IMR-90 (cell line): ENCODE measurements around the gene ISCA2.
"Not testable (repeated sequence)": the region's sequence is repeated elsewhere in the genome, so short reads cannot be mapped to it uniquely, and the experiment has no call there.

Experiments used
- BHLHE40 ChIP-seq: fragments of 150-350 bp; IDR thresholded peaks from 2 replicates; pipeline ENCODE4 v1.6.1; 2016; ENCODE audit warnings: mild to moderate bottlenecking, low read depth, low read length
- CHD1 ChIP-seq: IDR thresholded peaks from 2 replicates; pipeline ENCODE4 v1.6.1; 2012; ENCODE audit warnings: low read depth, low read length, improper control_type of control experiment
- MAFK ChIP-seq: IDR thresholded peaks from 2 replicates; pipeline ENCODE4 v1.6.1; 2012; ENCODE audit warnings: low read depth, low read length, improper control_type of control experiment
- NFE2L2 ChIP-seq: fragments of 150-350 bp; IDR thresholded peaks from 2 replicates; pipeline ENCODE4 v1.6.1; 2016; ENCODE audit warnings: low read depth, mild to moderate bottlenecking, low read length
- POLR2A ChIP-seq: IDR thresholded peaks from 2 replicates; pipeline ENCODE4 v1.6.1; 2012; ENCODE audit warnings: mild to moderate bottlenecking, low read depth, low read length
- RAD21 ChIP-seq: IDR thresholded peaks from 2 replicates; pipeline ENCODE4 v1.6.1; 2012; ENCODE audit warnings: low read length, improper control_type of control experiment
- RFX5 ChIP-seq: IDR thresholded peaks from 2 replicates; pipeline ENCODE4 v1.8.0; 2012; ENCODE audit warnings: low read depth, mild to moderate bottlenecking, low read length, moderate library complexity
- TF ChIP-seq, protein P1 (sequence below): conservative IDR thresholded peaks from 2 replicates; pipeline ENCODE4 v1.5.1; 2012; ENCODE audit warnings: mild to moderate bottlenecking, low read depth, low read length, improper control_type of control experiment
- TF ChIP-seq, protein P2 (sequence below): fragments of 150-350 bp; IDR thresholded peaks from 2 replicates; pipeline ENCODE4 v1.6.1; 2017; ENCODE audit warnings: mild to moderate bottlenecking, antibody characterized with exemption, low read length, low read depth

DNA sequence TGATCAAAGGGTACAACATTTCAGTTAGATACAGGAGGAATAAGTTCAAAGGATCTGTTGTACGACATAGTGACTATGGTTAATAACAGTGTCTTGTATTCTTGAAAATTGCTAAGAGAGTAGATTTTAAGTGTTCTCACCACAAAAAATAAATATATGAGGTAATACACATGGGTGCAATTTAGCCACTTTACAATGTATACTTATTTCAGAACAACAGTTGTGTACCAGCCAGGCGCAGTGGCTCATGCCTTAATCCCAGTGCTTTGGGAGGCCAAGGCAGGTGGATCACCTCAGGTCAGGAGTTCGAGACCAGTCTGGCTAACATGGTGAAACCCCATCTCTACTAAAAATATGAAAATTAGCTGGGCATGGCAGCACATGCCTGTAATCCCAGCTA, 42.8 kb downstream of the ISCA2 start:
- TF ChIP-seq, protein P1, sequence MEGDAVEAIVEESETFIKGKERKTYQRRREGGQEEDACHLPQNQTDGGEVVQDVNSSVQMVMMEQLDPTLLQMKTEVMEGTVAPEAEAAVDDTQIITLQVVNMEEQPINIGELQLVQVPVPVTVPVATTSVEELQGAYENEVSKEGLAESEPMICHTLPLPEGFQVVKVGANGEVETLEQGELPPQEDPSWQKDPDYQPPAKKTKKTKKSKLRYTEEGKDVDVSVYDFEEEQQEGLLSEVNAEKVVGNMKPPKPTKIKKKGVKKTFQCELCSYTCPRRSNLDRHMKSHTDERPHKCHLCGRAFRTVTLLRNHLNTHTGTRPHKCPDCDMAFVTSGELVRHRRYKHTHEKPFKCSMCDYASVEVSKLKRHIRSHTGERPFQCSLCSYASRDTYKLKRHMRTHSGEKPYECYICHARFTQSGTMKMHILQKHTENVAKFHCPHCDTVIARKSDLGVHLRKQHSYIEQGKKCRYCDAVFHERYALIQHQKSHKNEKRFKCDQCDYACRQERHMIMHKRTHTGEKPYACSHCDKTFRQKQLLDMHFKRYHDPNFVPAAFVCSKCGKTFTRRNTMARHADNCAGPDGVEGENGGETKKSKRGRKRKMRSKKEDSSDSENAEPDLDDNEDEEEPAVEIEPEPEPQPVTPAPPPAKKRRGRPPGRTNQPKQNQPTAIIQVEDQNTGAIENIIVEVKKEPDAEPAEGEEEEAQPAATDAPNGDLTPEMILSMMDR: not testable (repeated sequence)
- TF ChIP-seq BHLHE40, POLR2A, MAFK, CHD1, RAD21, RFX5, NFE2L2: not testable (repeated sequence)
- TF ChIP-seq, protein P2, sequence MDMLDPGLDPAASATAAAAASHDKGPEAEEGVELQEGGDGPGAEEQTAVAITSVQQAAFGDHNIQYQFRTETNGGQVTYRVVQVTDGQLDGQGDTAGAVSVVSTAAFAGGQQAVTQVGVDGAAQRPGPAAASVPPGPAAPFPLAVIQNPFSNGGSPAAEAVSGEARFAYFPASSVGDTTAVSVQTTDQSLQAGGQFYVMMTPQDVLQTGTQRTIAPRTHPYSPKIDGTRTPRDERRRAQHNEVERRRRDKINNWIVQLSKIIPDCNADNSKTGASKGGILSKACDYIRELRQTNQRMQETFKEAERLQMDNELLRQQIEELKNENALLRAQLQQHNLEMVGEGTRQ: not testable (repeated sequence)
